ENCODE measurements around the gene TXNRD2.
A peak's percentile ranks its signal among the peaks of the same experiment; 100 is the strongest.

The TXNRD2 gene

DNA sequence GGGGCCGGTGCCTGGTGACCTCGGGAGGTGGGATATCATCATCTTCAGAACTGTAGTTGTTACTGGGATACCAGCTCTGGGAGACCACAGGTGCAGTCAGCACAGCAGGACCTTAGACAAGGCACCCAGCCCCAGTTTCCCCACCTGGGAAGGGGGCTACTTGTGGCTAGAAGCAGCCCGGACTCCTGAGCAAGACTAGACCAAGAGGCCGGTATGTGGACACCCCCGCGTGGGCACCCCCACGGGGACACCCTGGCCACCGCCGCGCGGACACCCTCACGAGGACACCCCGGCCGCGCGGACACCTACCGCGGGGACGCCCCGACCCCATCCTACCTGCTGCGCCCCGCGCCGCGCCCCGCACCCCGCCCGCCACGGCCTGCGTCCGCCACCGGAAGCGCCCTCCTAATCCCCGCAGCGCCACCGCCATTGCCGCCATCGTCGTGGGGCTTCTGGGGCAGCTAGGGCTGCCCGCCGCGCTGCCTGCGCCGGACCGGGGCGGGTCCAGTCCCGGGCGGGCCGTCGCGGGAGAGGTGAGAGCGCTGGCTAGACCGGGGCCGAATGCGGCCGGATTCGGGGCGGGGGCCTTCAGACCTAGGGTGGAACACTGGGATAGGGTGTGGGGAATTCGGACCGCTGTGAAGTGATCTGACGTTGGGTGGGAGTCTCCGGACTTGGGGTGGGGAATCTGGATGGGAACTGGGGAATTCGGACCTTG lies at the start of gene TXNRD2, which contains the start of gene COMT:
TSS of gene TXNRD2 (minus strand) at position 454 of the 718 bp plus-strand sequence. CDS start at position 439, 15 bp downstream.
TSS of gene COMT (plus strand) at position 408 of the 718 bp plus-strand sequence. CDS start 20,755 bp downstream, outside the sequence.
- peak; percentile 85 for DNase-seq

DNA sequence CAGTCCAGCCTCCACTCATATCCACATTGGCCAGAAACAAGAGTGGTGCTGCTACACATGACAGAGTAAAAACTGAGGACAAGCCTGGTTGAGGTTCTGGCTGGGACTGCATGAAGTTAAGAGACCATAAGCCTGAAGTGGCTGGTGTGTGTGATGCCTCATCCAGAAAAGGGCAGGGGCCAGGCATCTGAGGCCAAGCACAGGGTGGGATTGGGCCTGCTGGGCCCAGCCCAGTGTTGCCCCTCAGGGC lies 49.7 kb upstream of the TXNRD2 start:
- DNase-seq: no peak

DNA sequence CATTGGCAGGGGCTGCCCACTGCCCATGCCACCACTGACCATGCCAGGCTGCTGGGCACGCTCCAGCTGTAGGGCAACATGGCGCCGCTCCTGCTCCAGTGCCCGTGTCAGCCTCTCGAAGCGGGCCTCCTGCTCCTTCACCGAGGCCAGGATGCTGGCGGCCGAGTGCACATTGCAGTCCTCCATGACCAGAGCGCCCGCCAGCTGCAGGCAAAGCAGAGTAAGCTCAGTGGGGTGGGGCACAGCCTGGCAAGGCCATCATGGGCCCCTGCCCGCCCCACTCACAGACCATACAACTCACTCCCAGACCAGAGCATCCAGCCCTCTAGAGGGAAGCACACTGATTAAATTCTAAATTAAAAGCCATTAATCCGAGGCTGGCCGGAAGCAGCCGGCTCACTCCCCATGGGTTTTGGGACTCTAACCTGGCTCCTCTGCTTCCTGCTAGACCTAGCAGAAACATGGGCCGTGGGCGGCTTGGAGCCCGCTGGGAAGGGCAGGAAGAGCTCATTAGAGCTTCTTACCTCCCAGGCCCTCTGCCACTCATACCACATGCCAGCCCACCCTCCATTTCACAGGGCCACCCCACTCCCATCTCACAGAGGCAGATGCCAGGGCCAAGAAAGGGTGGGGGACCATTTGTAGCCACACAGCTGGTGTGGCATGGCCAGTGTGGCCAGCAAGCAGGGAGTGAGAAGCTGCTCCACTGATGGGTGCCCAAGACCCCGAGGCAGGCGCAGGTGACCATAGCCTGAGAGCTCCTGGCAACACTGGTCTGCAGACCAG lies 49.2 kb upstream of the TXNRD2 start:
- no peak for DNase-seq

- DNase-seq: no peak
These were observed 48.6 kb upstream of the TXNRD2 start for GRCh38 chr22:19990188-19990587.

DNA sequence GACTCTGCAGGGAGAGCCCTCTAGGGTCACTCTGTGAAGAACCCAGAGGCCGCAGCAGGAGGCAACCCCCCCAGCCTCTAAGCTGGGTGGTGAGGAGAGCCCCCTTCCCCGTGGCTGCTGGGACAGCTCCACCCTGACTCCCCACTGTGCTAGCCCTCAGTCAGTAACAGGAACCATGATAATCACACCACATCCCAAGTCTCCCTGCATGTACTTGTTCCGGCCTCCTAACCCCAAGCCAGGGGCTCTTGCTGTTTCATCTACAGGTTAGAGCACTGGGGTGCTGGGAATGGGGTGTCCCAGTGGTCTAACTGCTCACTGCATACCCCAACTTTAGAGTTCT lies 48.1 kb upstream of the TXNRD2 start:
- no peak for DNase-seq

GRCh38 chr22:19988965-19989724 lies 47.5 kb upstream of the TXNRD2 start:
- no peak for DNase-seq

DNA sequence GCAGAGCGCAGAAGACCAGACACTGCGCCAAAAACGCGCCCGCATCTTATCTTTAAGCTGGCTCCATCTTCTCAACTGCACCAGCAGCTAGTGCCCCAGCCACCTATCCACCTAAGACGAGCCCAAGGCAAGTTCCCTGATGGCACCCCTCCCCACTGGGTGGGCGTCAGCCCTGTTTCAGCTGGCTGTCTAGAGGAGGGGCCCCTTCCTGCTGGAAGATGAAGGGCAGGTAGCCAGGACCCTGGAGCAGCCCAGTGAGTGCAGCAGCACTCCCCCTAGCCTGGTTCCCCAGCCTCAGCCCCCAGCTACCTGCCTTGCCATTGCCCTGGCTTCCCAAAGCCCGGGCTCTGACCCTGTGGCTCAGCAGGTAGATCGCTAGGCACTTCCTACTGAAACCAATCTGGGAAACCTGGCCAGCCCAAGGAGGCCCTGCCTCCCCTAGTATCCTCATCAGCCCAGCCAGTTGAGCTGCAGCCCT lies 46.8 kb upstream of the TXNRD2 start:
- no peak for DNase-seq

- no peak for DNase-seq
These were observed 46.0 kb upstream of the TXNRD2 start for GRCh38 chr22:19987394-19988306.

GRCh38 chr22:19986410-19987341 lies 45.1 kb upstream of the TXNRD2 start:
- DNase-seq: peak; percentile 86

DNA sequence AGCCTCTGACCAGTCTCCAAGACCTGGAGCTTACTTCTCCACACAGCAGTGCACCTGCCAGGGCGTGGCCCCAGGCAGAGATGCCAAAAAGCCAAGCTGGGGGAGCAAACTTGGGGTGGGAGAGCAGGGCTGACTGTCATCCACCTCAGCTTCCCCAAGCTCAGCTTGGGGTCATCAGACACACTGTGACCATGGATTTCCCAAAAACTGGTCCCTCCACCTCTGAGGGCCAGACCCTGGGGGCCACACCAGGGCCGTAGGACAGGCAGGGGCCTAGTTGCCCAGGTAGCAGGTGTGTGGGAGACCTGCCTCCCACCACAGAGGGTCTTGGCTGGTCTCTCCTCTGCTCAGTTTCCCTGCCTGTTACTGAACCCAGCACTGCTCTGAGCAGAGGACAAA lies 44.4 kb upstream of the TXNRD2 start:
- no peak for DNase-seq

GRCh38 chr22:19984851-19985811 lies 43.5 kb upstream of the TXNRD2 start:
- DNase-seq: no peak

- DNase-seq: no peak
These were observed 42.7 kb upstream of the TXNRD2 start for GRCh38 chr22:19984201-19984753.

DNA sequence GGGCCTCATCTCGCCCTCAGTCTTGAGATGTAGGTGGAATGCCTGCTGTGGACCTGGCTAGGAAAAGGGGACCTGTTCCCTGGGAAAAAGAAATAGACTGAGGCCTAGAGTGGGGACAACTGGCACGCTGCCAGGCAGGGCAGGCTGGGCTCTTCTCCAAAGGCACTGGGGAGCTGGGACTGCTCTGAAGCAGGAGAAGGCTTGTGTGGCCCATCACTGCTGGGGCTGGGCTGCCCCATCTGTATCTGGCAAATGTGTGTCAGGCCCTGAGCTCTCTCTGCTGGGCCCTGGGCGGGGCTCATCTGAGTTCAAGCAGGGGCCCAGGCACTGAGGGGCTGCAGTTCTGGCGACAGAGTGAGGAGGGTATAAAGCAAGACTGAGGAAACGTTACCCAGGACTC lies 42.1 kb upstream of the TXNRD2 start:
- no peak for DNase-seq

DNA sequence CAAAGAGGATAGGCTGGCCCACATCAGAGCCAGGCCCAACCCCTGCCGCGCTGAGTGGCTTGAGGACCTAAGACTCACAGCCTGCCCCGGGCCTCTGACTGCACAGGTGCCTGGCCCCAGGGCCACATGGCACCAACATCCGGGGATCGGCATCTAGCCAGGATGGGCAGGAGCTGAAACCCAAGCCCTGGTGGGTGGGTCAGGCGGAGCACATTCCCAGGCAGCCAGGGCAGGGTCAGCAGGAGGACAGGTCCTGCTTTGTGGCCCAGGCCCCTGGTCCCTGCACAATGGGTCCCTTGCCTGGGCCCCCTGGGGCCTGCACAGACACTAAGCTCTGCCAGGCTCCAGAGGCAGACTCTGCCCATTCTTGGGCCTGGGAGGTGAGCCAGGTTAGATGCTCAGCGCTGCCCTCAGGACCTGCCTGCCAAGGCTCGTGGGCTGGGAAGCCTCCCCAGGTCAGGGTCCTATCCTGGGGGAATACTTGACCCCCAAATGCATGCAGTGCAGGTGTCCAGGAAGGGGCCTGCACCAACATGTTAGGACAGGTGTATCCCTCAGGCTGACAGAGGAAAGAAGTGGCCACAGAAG lies 41.5 kb upstream of the TXNRD2 start:
- no peak for DNase-seq

DNA sequence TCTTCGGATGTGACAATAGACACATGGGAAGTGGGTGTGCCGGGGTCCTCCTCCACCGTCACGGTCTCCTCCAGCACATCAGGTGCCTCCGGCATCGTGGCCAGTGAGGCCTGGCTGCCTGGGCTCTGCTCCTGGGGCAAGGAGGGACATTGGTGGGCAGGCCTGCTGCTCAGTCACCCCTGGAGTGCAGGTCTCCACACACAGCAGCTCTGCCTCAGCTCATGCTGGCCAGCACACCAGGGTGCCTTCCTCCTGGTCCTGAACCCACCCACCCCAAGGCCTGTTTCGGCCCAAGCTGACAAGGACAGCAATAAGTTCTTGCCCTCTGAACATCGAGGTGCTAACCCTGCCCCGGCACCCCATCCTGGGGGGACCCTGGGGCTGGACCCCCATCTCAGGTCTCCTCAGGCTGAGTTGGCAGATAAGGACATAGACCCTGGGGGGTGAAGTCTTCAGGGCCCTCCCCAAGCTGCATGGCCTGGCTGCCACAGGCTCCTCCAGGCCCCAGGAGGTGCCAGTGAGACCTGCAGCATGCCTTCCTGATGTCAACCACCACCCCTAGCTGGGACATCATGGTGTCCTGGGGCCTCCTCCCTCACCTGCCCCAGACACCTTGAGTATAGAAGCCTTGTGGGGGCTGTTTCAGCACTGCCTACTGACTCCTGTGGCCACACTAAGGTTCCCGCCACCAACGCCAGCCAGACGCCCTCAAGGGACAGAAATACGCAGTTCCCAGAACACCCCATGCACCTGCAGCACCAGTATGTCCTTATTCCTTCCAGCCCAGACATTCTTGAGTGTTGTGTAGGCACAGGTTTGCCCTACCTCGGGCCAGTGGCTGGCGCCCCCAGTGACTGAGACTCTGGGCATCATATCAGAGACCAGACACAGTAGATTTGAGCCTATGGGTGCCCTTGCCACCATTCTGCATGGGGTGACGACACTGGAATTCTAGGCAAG lies 40.6 kb upstream of the TXNRD2 start:
- DNase-seq: no peak

- DNase-seq: no peak
These were observed 39.7 kb upstream of the TXNRD2 start for GRCh38 chr22:19981171-19981960.

- no peak for DNase-seq
These were observed 39.1 kb upstream of the TXNRD2 start for GRCh38 chr22:19980766-19981165.
